Stimulated activated CD8-positive, alpha-beta memory T cell treated with anti-CD3 and anti-CD28 coated beads, Interleukin-4, amount 100 ng/mL, for 1 hour (primary cell): Measurements from ENCODE around the gene GPR132.
A peak's percentile ranks its signal among the peaks of the same experiment; 100 is the strongest.

Source experiments
- DNase-seq, 2 donors: peaks; one replicate each; pipeline ENCODE4 v3.0.0-alpha.2; 2020; ENCODE audit warnings: low read depth in 2 of 2, low spot score in 1 of 2

Gene GPR132

GRCh38 chr14:105023144-105023543, 42.1 kb downstream of the GPR132 start:
- no peak for DNase-seq

GRCh38 chr14:105022276-105022670, 43.0 kb downstream of the GPR132 start:
- no peak for DNase-seq

DNA sequence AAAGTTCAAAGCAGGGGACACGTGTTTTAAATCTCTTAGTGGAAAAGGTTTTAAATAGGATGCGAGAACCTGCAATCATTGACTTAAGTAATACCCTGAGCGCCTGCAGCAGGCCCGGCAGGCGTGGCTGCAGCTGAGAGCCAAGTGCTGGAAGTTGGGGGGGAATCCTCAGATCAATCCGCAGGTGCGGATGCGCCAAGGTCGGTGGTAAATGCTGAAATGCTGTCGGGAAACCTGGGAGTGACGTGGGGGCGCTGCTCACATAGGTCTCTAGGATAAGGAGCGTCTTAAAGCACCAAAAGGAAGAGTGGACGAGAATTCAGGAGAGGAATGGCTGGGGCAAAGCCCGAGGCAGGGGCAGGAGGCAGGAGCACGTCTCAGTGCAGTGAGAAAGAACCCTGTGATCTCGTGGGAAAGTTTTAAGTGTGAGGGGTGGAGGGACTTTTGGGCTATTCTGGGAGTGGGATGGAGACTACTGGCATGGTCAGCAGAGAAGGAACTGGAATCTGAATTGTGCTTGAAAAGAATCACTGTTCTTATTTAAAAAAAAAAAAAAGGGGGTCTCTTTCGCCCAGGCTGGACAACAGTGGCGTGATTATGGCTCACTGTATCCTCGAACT, 43.5 kb downstream of the GPR132 start:
- DNase-seq, result no peak

- peak; percentile 96 for DNase-seq
These were observed 44.2 kb downstream of the GPR132 start, which contains the start of gene CDCA4 for GRCh38 chr14:105020815-105021655. CDCA4 (minus strand) TSS chr14:105021083; CDS start chr14:105011929, 9,154 bp downstream.

DNA sequence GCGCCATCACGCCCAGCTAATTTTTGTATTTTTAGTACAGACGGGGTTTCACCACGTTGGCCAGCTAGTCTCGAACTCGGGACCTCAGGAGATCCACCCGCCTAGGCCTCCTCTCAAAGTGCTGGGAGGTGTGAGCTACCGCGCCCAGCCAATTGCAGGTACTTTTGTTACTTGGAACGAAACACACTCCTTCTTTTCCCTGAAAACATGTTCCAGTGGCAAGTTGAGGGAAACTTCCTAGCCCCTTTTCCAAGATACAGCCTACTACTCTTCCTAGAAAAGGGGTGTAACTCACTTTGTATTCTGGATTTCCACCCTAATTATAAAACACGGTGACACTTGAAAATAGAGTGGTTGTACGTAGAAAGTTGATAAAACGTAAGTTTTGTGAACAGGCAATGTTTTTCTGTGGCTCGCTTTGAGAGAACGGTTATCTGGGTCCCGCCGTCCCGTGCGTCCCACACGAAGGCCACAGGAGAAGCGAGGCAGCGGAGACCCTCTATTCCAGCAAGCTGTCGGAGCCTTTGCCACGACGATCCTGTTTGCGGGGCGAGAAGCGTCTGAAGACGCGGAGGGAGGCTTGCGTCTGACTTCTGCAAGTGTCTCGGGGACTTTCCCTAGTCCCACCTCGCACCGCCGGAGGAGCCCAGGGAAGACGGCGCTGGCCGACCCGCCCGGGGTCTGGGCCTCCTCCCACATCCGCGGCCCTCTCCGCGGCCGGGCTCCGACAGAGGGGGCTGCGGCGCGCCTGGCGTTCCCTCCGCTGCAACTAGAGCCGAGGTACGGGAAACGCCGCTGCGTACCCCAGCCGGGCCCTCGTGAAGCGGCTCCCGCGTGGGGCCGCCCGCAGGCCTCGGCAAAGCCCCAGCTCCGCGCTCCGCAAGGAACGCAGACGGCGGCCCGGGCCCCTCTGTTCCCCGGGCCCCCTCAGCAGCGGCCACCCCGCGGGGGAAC, 45.1 kb downstream of the GPR132 start:
- DNase-seq, result peak; percentile 18 to 30

GRCh38 chr14:105018414-105018813, 46.8 kb downstream of the GPR132 start:
- DNase-seq, result no peak

DNA sequence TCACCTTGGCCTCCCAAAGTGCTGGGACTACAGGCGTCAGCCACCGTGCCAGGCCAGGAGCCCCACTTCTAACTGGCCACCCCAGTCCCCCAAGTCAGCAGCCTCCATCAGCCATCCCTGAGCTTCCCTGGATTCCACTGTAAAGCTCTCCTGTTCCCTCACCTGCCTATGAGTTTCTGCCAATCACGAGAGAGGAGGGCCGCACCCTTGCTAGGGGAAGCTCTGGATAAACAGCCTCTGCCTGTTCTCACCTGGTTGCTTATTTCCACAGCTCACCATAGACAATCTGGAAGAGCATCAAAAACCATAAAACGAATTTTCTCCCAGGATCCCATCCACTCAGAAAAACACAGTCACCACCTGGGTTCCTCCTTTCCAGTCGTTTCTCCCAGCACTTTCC, 49.3 kb downstream of the GPR132 start:
- no peak for DNase-seq

DNA sequence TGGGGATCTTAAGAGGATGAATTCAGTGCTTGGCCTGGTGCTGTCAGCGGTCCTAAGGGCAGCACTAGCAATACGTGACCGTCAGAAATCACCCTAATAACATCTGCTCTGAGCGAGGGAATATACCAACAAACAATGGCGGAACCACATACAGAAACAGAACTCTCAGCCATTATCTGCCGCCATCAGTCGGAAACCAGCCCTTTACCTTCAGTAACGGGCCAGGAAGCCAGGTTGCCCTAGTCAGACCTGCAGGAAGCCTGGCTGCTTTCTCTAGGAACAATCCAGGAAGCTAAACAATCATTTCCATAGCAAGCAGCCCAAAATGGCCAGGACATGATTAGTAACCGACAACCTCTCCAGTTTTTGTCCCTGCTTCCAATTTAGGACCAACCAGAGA, 50.0 kb downstream of the GPR132 start:
- DNase-seq, result no peak

GRCh38 chr14:105014631-105015030, 50.6 kb downstream of the GPR132 start:
- DNase-seq, result no peak

GRCh38 chr14:105014032-105014431, 51.2 kb downstream of the GPR132 start:
- no peak for DNase-seq

GRCh38 chr14:105013150-105013785, 52.0 kb downstream of the GPR132 start:
- no peak for DNase-seq

GRCh38 chr14:105012171-105012985, 52.9 kb downstream of the GPR132 start:
- DNase-seq, result no peak

DNA sequence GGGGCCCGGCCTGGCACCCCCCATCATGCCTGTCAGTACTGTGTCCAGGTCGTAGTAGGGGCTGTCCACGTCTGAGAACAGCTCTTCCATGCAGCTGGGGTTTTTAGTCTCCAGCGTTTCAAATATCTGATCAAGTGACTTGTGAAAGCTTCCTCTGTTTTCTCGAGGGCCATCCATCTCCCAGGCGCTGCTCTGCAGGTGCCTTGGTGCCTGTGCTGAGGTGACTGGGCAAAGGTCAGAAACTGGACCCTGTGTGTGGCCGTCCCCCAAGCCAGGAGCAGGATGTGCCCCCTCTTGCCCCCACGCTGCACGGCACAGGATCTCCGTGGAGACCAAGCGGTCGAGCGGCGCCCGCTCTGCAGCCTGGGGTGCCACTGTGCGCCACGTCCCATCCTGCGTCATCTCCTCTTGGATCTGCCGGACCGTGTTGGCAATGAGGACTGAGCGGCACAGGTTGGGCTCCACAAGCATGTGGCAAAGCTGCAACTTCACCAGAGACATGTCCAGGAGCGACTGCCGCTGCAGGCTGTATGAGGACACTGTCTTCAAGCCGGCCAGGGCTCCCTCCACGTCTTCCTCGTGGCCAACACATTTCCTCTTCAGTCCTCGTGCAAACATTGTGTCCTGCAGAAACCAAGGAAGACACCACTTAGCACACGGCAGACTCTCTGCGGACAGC, 53.8 kb downstream of the GPR132 start:
- no peak for DNase-seq

- DNase-seq, result no peak
These were observed 54.3 kb downstream of the GPR132 start for GRCh38 chr14:105010891-105011291.

DNA sequence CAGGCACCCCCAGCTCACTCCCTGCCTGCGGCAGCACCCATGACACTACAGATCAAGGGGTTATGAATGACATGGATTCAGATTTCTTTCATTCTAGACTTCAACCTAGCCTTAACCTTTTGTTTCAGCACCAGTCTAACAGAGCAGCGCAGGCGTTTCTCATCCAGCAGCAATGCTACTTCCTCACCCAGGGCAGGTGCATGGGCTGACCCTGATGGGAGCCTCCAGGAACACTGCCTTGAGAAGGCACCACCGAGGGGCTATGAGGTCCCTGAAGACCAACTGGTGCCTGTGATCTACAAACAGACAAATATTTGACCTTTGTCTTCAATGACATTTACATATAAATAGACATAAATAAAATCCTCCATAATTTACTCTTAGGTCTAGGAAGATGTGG, 55.1 kb downstream of the GPR132 start:
- DNase-seq, result no peak

DNA sequence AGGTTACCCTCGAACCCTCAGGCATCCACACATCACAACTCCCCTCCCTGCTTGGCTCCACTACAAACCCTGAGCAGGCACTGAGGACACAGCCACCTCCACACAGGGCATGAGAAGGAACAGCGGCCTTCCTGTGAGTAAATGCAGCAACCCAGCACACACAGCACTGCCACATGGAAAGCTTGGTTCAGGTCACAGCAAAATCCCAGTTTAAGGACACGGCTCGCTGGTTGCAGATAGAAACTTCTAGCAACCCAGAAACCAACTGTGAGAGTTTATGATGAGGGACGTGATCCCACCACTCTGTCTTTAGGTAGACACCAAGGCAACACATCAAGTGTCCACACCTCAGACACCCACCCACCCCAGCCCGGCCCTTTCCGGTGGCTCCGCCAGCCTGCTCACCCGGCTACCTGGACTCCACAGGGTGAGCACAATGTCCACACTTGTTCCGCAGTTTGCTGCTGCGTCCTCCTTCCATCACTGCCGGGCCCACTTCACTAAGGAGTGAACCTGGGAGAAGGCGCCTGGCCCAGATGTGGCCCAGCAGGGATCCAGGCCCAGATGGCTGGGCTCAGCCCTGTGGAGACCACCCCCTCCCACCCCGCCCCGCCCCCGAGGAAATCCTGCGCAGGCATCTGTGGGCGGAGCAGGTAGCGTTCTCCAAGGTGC, 57.5 kb downstream of the GPR132 start:
- no peak for DNase-seq

- no peak for DNase-seq
These were observed 58.2 kb downstream of the GPR132 start for GRCh38 chr14:105006831-105007592.
